Keratinocyte (primary cell): ENCODE data around the gene GRIK4. TPM values are rescaled to one million over a fixed set of nuclear protein-coding genes. Genes with fewer than 3 reads are reported as not detected.

Source experiments
- DNase-seq: peaks from one replicate; pipeline ENCODE4 v3.0.0-alpha.2; 2011; ENCODE audit warnings: low read depth, missing footprints, low spot score
- FAIRE-seq: peaks from 2 replicates; lab custom pipeline; 2011; peaks lifted over from hg19 to GRCh38; lab: Jason Lieb, UNC
- H2AFZ ChIP-seq: 2 replicates; pipeline ENCODE4 v1.6.0; 2012; ENCODE audit warnings: low read length, control low read depth, inconsistent platforms; ENCODE audit not compliant: control insufficient read depth
- H3K27ac ChIP-seq: 2 replicates; pipeline ENCODE4 v1.5.1; 2011; ENCODE audit warnings: low read length; ENCODE audit not compliant: control insufficient read depth, insufficient read depth
- H3K27me3 ChIP-seq: 3 replicates; pipeline ENCODE4 v1.6.0; 2011; ENCODE audit warnings: low read length; ENCODE audit not compliant: control insufficient read depth, insufficient read depth; ENCODE audit errors: extremely low read depth
- H3K36me3 ChIP-seq, 2 experiments: 2 replicates in 1 of 2; 3 replicates in 1 of 2; pipeline ENCODE4 v1.5.1; 2011; ENCODE audit warnings: low read length in 2 of 2, mild to moderate bottlenecking in 1 of 2; ENCODE audit not compliant: control insufficient read depth in 2 of 2, insufficient read depth in 2 of 2; ENCODE audit errors: extremely low read depth in 1 of 2
- H3K4me1 ChIP-seq: 3 replicates; pipeline ENCODE4 v1.5.1; 2011; ENCODE audit warnings: low read length; ENCODE audit not compliant: control insufficient read depth, insufficient read depth; ENCODE audit errors: extremely low read depth
- H3K4me2 ChIP-seq: 3 replicates; pipeline ENCODE4 v1.6.0; 2011; ENCODE audit warnings: low read depth, low read length; ENCODE audit not compliant: control insufficient read depth, insufficient read depth; ENCODE audit errors: extremely low read depth
- H3K4me3 ChIP-seq, 3 experiments: fragments of 200-600 bp in 1 of 3; sonication (generic) in 1 of 3; 2 replicates in 2 of 3; 3 replicates in 1 of 3; pipeline ENCODE4 v1.5.1; 2011 to 2016; ENCODE audit warnings: low read length in 3 of 3, mild to moderate bottlenecking in 3 of 3, control low read depth in 2 of 3, inconsistent platforms in 1 of 3, low read depth in 1 of 3, mixed read lengths in 1 of 3, mixed run types in 1 of 3, moderate library complexity in 1 of 3; ENCODE audit not compliant: control insufficient read depth in 2 of 3, insufficient read depth in 2 of 3; ENCODE audit errors: extremely low read depth in 1 of 3
- H3K79me2 ChIP-seq: 2 replicates; pipeline ENCODE4 v1.6.0; 2012; ENCODE audit warnings: low read length; ENCODE audit not compliant: control insufficient read depth, insufficient read depth
- H3K9ac ChIP-seq: 3 replicates; pipeline ENCODE4 v1.6.0; 2011; ENCODE audit warnings: low read length; ENCODE audit not compliant: control insufficient read depth, insufficient read depth; ENCODE audit errors: extremely low read depth
- H3K9me1 ChIP-seq: 3 replicates; pipeline ENCODE4 v1.6.0; 2011; ENCODE audit warnings: low read length; ENCODE audit not compliant: control insufficient read depth, insufficient read depth; ENCODE audit errors: extremely low read depth
- H3K9me3 ChIP-seq: 2 replicates; pipeline ENCODE4 v1.5.1; 2012; ENCODE audit warnings: low read depth, low read length; ENCODE audit not compliant: control insufficient read depth
- H4K20me1 ChIP-seq: 3 replicates; pipeline ENCODE4 v1.6.0; 2011; ENCODE audit warnings: low read length; ENCODE audit not compliant: control insufficient read depth, insufficient read depth; ENCODE audit errors: extremely low read depth
- CTCF ChIP-seq, 3 experiments: IDR thresholded peaks in 1 of 3; conservative IDR thresholded peaks in 1 of 3; optimal IDR thresholded peaks in 1 of 3; 2 replicates in 2 of 3; 3 replicates in 1 of 3; pipeline versions ENCODE3 to v1.5.1; 2011; ENCODE audit warnings: low read length in 3 of 3, mild to moderate bottlenecking in 3 of 3, moderate library complexity in 2 of 3, control low read depth in 1 of 3, inconsistent platforms in 1 of 3; ENCODE audit not compliant: insufficient read depth in 2 of 3; ENCODE audit errors: extremely low read depth in 1 of 3
- EZH2 ChIP-seq: IDR thresholded peaks from one replicate; pipeline ENCODE4 v1.6.1; 2012; ENCODE audit warnings: inconsistent platforms, mild to moderate bottlenecking, low read length, moderate library complexity
- dilution Hi-C: fragments of 300-500 bp; cut with MboI; formaldehyde crosslinking; loops from one replicate; pipeline ENCODE4 v1.7.0; 2020; ENCODE audit warnings: low sequenced_read_pairs; ENCODE audit not compliant: extremely low pct_ligation_motif_present
- polyA plus RNA-seq, 5 experiments: library from polyadenylated mRNA; depleted of rRNA in 3 of 5; stranded (reverse) in 3 of 5; stranded (forward) in 1 of 5; unstranded in 1 of 5; fragments of >200 nt; gene quantifications; 1 replicate in 1 of 5; 2 replicates in 3 of 5; 3 replicates in 1 of 5; pipeline versions ENCODE4 v1.2.1 to v1.2.3, GENCODE V29; 2011 to 2012; ENCODE audit warnings: missing spikeins in 2 of 5, low read depth in 1 of 5, low replicate concordance in 1 of 5

The GRIK4 gene
- polyA plus RNA-seq, 1 donor (not counting 4 experiments of a cell fraction or from before 2014, with no cell fraction given) = not detected

- H3K9me3 ChIP-seq = no peaks in the 10 kb centered on the region
- H3K9ac ChIP-seq = no peak overlapping the region
- H3K4me2 ChIP-seq = no peak overlapping the region
- dilution Hi-C loops = no loop called here
- FAIRE-seq (no peak), DNase-seq (no peak)
- H3K4me3 ChIP-seq = no peak overlapping the region
- H3K79me2 ChIP-seq = no peaks in the 10 kb centered on the region
- TF ChIP-seq EZH2 (no peak), CTCF (optimal IDR thresholded peaks at IDR 0.05 in 1 of 3, IDR thresholded peaks at IDR 0.05 in 1 of 3, conservative IDR thresholded peaks at IDR 0.05 in 1 of 3; ENCODE audit: extremely low read depth in 1 of 3, insufficient read depth in 2 of 3, low read length in 3 of 3) (no peak)
- H3K9me1 ChIP-seq = no peaks in the 10 kb centered on the region
- no peak overlapping the region for H3K27ac ChIP-seq
- H2AFZ ChIP-seq = no peak overlapping the region
- peaks cover 12% of the 10 kb centered on the region for H3K27me3 ChIP-seq
- no peaks in the 10 kb centered on the region for H3K36me3 ChIP-seq
- no peaks in the 10 kb centered on the region for H4K20me1 ChIP-seq
- H3K4me1 ChIP-seq = no peaks in the 10 kb centered on the region
Measured at GRCh38 chr11:120647681-120648080, 136.1 kb downstream of the GRIK4 start.

- no peak overlapping the region for H3K9ac ChIP-seq
- H3K36me3 ChIP-seq = no peaks in the 10 kb centered on the region
- H4K20me1 ChIP-seq = no peaks in the 10 kb centered on the region
- TF ChIP-seq CTCF (optimal IDR thresholded peaks at IDR 0.05 in 1 of 3, IDR thresholded peaks at IDR 0.05 in 1 of 3, conservative IDR thresholded peaks at IDR 0.05 in 1 of 3; ENCODE audit: extremely low read depth in 1 of 3, insufficient read depth in 2 of 3, low read length in 3 of 3) (no peak), EZH2 (no peak)
- H3K27ac ChIP-seq = no peak overlapping the region
- dilution Hi-C loops = no loop called here
- H3K4me2 ChIP-seq = no peak overlapping the region
- FAIRE-seq (no peak), DNase-seq (no peak)
- H2AFZ ChIP-seq = no peak overlapping the region
- no peaks in the 10 kb centered on the region for H3K9me1 ChIP-seq
- no peaks in the 10 kb centered on the region for H3K79me2 ChIP-seq
- no peak overlapping the region for H3K4me3 ChIP-seq
- H3K27me3 ChIP-seq = peaks cover 10% of the 10 kb centered on the region
- H3K4me1 ChIP-seq = no peaks in the 10 kb centered on the region
- no peaks in the 10 kb centered on the region for H3K9me3 ChIP-seq
Measured at GRCh38 chr11:120648771-120649170, 137.2 kb downstream of the GRIK4 start.
